Ovary (tissue), 9 donors: ENCODE measurements around the gene EFEMP2. TPM values are rescaled to one million over a fixed set of nuclear protein-coding genes. Genes with fewer than 3 reads are reported as not detected.

Source experiments
- DNase-seq, 5 donors: peaks; one replicate each; pipeline ENCODE4 v3.0.0-alpha.2; 2019 to 2020
- H3K27ac ChIP-seq, 2 donors: fragments of 200-600 bp; one replicate each; pipeline versions ENCODE4 v1.5.1 to v1.8.0; 2019 to 2022
- H3K27me3 ChIP-seq: fragments of 200-600 bp; one replicate; pipeline ENCODE4 v1.8.0; 2022
- H3K36me3 ChIP-seq: fragments of 200-600 bp; sonication (generic); one replicate; pipeline ENCODE4 v1.5.1; 2019
- H3K4me1 ChIP-seq: one replicate; pipeline ENCODE4 v1.8.1; 2013; ENCODE audit warnings: mild to moderate bottlenecking, moderate library complexity; ENCODE audit not compliant: insufficient read depth
- H3K4me3 ChIP-seq: fragments of 200-600 bp; sonication (generic); one replicate; pipeline ENCODE4 v1.5.1; 2017
- H3K9me3 ChIP-seq, 2 donors: fragments of 200-600 bp in 1 of 2; sonication (generic) in 1 of 2; one replicate each; pipeline versions ENCODE4 v1.5.1 to v1.8.1; 2013 to 2019; ENCODE audit warnings: mild to moderate bottlenecking in 1 of 2, moderate library complexity in 1 of 2
- EP300 ChIP-seq: sonication (generic); formaldehyde crosslinking; IDR thresholded peaks from one replicate; pipeline ENCODE4 v1.6.1; 2017; ENCODE audit warnings: antibody characterized with exemption
- POLR2A ChIP-seq: fragments of 450-650 bp; IDR thresholded peaks from one replicate; pipeline ENCODE4 v1.6.1; 2017; ENCODE audit warnings: antibody characterized with exemption, mild to moderate bottlenecking, moderate library complexity
- WGBS, 3 donors: extraction: QIAGEN DNeasy Blood & Tissue Kit in 1 of 3; methylation state at CpG; one replicate each; pipeline versions ENCODE4 v1.1.5 to v1.1.7; 2013 to 2017; 5-methylcytosine and 5-hydroxymethylcytosine counted together
- intact Hi-C, 4 donors: fragments of 100-400 bp; cut with DNase I; formaldehyde crosslinking; loops; one replicate each; pipeline versions ENCODE4 v1.11.0 to v1.15.1; 2022 to 2023
- polyA plus RNA-seq, 2 donors: library from polyadenylated mRNA; stranded (reverse); fragments of 200-250 nt in 1 of 2; fragments of 350-450 nt in 1 of 2; fragmentation: Illumina TruSeq in 1 of 2; extraction: RNeasy Lipid Tissue Mini Kit (QIAGEN cat#74804) in 1 of 2; gene quantifications; one replicate each; pipeline ENCODE4 v1.2.3, GENCODE V29; 2013 to 2014
- total RNA-seq, 7 donors: library from RNA; depleted of rRNA in 2 of 7; stranded (reverse); fragments of >200 nt in 2 of 7; fragmentation: NEBNext Ultra II Directional in 3 of 7; extraction: Animal tissue kit (Norgen Biotek cat#: 25700) in 3 of 7; gene quantifications; one replicate each; pipeline versions ENCODE4 v1.1.0 to v1.2.4, GENCODE V29; 2016 to 2023
- TF ChIP-seq, protein P1 (sequence below), 3 donors: fragments of 450-650 bp in 2 of 3; fragments of 200-600 bp in 1 of 3; IDR thresholded peaks; one replicate each; pipeline versions ENCODE4 v1.5.1 to v1.8.0; 2016 to 2022; ENCODE audit warnings: antibody characterized with exemption in 3 of 3, mild to moderate bottlenecking in 1 of 3
- donor health status: DM: no; HTN: no; CAD: no; lungs with moderate emphysema.
- donor health status: DM: no; HTN: no; CAD: no.
- donor health status: Bipolar disorder and iron deficiency.
- donor health status: DM: yes; HTN: yes; CAD: no.
- donor health status: DM: no; HTN: no; CAD: no.
- donor health status: DM: yes; HTN: yes; CAD: no.

The EFEMP2 gene
- total and polyA plus RNA-seq, 9 donors, result 46.6 to 172 (median 132) TPM

DNA sequence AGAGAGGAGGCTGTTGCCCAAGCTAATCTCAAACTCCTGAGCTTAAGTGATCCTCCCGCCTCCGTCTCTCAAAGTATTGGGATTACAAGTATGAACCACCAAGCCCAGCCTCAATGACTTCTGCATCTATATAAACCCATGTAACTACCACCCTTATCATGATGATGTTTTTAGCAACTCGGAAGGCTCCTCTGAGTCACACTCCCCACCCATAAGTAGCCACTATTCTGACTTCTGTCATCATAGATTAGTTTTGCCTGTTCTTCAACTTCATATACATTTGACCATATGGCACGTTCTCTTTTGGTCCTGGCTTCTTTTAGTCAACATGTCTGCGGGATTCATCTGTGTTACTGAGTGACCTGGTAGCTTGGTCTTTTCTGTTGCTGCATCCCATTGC, 34.0 kb upstream of the EFEMP2 start:
- no peak for DNase-seq

DNA sequence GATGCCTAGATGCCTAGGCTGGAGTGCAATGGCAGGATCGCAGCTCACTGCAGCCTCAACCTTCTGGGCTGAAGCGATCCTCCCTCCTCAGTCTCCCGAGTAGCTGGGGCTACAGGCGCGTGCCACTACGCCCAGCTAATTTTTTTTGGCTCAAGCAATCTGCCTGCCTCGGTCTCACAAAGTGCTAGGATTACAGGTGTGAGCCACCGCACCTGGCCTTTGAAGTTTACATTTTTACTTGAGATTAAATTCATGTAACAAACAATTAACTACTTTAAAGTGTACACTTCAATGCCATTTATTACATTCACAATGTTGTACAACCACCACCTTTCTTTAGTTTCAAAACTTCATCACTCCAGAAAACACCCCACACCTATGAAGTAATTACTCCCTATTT, 31.1 kb upstream of the EFEMP2 start:
- Histone ChIP-seq H3K27ac (no peak overlapping the region), H3K27me3 (peaks cover 3% of the 10 kb centered on the region), H3K9me3 (no peaks in the 10 kb centered on the region), H3K4me3 (no peak overlapping the region), H3K36me3 (no peaks in the 10 kb centered on the region), H3K4me1 (peaks cover 2% of the 10 kb centered on the region)
- TF ChIP-seq EP300 (no peak), POLR2A (no peak)
- TF ChIP-seq, protein P1, sequence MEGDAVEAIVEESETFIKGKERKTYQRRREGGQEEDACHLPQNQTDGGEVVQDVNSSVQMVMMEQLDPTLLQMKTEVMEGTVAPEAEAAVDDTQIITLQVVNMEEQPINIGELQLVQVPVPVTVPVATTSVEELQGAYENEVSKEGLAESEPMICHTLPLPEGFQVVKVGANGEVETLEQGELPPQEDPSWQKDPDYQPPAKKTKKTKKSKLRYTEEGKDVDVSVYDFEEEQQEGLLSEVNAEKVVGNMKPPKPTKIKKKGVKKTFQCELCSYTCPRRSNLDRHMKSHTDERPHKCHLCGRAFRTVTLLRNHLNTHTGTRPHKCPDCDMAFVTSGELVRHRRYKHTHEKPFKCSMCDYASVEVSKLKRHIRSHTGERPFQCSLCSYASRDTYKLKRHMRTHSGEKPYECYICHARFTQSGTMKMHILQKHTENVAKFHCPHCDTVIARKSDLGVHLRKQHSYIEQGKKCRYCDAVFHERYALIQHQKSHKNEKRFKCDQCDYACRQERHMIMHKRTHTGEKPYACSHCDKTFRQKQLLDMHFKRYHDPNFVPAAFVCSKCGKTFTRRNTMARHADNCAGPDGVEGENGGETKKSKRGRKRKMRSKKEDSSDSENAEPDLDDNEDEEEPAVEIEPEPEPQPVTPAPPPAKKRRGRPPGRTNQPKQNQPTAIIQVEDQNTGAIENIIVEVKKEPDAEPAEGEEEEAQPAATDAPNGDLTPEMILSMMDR (IDR thresholded peaks at IDR 0.05), result no peak
- intact Hi-C loops, result no loop called here
- 71 to 76% (median 73%) methylated on average over 8 of the region's 8 CpGs for WGBS, 3 donors
- no peak for DNase-seq

More for the DNA sequence above, 34.0 kb upstream of the EFEMP2 start:
- no peaks in the 10 kb centered on the region for H3K27me3 ChIP-seq
- no peaks in the 10 kb centered on the region for H3K9me3 ChIP-seq
- no peak overlapping the region for H3K27ac ChIP-seq
- no peak overlapping the region for H3K4me3 ChIP-seq
- H3K4me1 ChIP-seq, result peaks cover 4% of the 10 kb centered on the region
- 81 to 89% (median 84%) methylated on average over 5 of the region's 5 CpGs for WGBS, 3 donors
- no peak for TF ChIP-seq EP300
- TF ChIP-seq, protein P1 (IDR thresholded peaks at IDR 0.05), result no peak
- TF ChIP-seq POLR2A, result no peak
- H3K36me3 ChIP-seq, result no peaks in the 10 kb centered on the region
- intact Hi-C loops, result no loop called here

DNA sequence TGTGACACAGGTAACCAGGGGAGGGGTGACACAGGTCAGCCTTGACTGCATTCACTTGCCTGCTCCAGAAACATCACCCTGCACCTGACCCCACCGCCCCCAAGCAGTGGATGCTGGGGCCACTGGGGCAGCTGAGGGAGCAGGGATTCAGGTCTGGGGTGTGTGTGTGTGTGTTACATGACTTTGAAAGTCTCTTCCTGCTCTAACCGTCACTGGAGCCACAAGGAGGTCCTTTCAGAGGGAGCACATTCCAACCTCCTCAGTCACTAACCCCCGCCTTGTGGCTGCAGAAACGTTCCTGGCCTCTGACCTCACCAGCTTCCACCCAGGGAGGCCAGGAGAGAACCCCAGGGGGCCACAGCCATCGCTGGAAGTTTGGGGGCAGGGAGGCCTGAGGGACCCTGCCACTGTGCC, 30.5 kb upstream of the EFEMP2 start:
- Histone ChIP-seq H3K4me3 (no peak overlapping the region), H3K4me1 (peaks cover 2% of the 10 kb centered on the region), H3K9me3 (no peaks in the 10 kb centered on the region), H3K36me3 (no peaks in the 10 kb centered on the region), H3K27ac (no peak overlapping the region), H3K27me3 (peaks cover 4% of the 10 kb centered on the region)
- intact Hi-C loops, result no loop called here
- DNase-seq, result no peak
- WGBS, 3 donors, result 18 to 31% (median 25%) methylated on average over 5 of the region's 5 CpGs
- TF ChIP-seq EP300, result no peak
- no peak for TF ChIP-seq POLR2A
- TF ChIP-seq, protein P1 (IDR thresholded peaks at IDR 0.05), result no peak

DNA sequence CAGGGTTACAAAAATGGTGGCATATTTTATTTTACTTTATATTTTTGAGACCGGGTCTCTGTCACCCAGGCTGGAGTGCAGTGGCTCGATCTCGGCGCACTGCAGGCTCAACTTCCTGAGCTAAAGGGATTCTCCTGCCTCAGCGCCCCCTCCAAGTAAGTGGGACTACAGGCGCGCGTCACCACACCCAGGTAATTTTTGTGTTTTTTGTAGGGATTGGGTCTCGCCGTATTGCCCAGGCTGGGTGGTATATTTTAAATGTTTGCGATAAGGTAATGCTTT, 28.2 kb upstream of the EFEMP2 start:
- no peak for DNase-seq
- H3K4me1 ChIP-seq, result peaks cover 2% of the 10 kb centered on the region
- no peaks in the 10 kb centered on the region for H3K9me3 ChIP-seq
- H3K36me3 ChIP-seq, result no peaks in the 10 kb centered on the region
- 62 to 66% (median 64%) methylated on average over 11 of the region's 11 CpGs for WGBS, 3 donors
- H3K4me3 ChIP-seq, result no peak overlapping the region
- H3K27me3 ChIP-seq, result peaks cover 4% of the 10 kb centered on the region
- H3K27ac ChIP-seq, result no peak overlapping the region
- intact Hi-C loops, result no loop called here
- TF ChIP-seq, protein P1 (IDR thresholded peaks at IDR 0.05), result no peak
- no peak for TF ChIP-seq EP300
